ENCODE results near the gene ST14. TPM values are rescaled to one million over a fixed set of nuclear protein-coding genes. Genes with fewer than 3 reads are reported as not detected.

ST14 gene
- polyA plus RNA-seq, 3 donors = 13.3 to 36.0 (median 23.6) TPM

- H2AFZ ChIP-seq (ENCODE audit: insufficient read depth, low read depth, low read length, poor library complexity, severe bottlenecking) = no peak overlapping the region
- H3K4me1 ChIP-seq (ENCODE audit: control insufficient read depth in 1 of 2, insufficient read depth in 2 of 2, low read length in 2 of 2) = peaks cover 28 to 33% of the 10 kb centered on the region in 2 donors
- H3K4me2 ChIP-seq (replicated peaks; ENCODE audit: extremely low read depth, low read length, poor library complexity, severe bottlenecking) = no peak overlapping the region
- no peaks in the 10 kb centered on the region for H3K27me3 Mint-ChIP-seq (ENCODE audit: low read depth in 3 of 3)
- peaks cover 19 to 21% of the 10 kb centered on the region in 2 donors for H3K36me3 Mint-ChIP-seq
- H3K4me3 Mint-ChIP-seq = no peak overlapping the region
- peaks cover 0 to 9% of the 10 kb centered on the region in 2 donors for H3K36me3 ChIP-seq (replicated peaks in 1 of 2; ENCODE audit: control insufficient read depth in 1 of 2, insufficient read depth in 2 of 2, low read length in 2 of 2)
- 98% methylated on average over 8 of the region's 11 CpGs for WGBS (ENCODE audit: insufficient coverage)
- intact Hi-C loops (cut with micrococcal nuclease) = no loop called here
- DNase-seq = no peak
- TF ChIP-seq CTCF (IDR thresholded peaks at IDR 0.05) = no peak
- peaks cover 30% of the 10 kb centered on the region for H3K79me2 ChIP-seq (ENCODE audit: insufficient read depth, low read length)
- H3K27ac Mint-ChIP-seq = no peak overlapping the region
- no peak overlapping the region for H3K4me3 ChIP-seq (replicated peaks in 1 of 3; ENCODE audit: low read depth in 2 of 3, low read length in 3 of 3)
- no peak overlapping the region for H3K27ac ChIP-seq (ENCODE audit: low read depth in 1 of 2, low read length in 2 of 2)
- H4K20me1 ChIP-seq (ENCODE audit: insufficient read depth, low read length) = peaks cover 32% of the 10 kb centered on the region
- H3K27me3 ChIP-seq (ENCODE audit: control insufficient read depth in 2 of 2, insufficient read depth in 2 of 2, low read length in 2 of 2) = no peaks in the 10 kb centered on the region
- no peaks in the 10 kb centered on the region for H3K9me3 ChIP-seq (replicated peaks in 1 of 2; ENCODE audit: control insufficient read depth in 1 of 2, insufficient read depth in 1 of 2, low read length in 2 of 2)
- peaks cover 0 to 2% (median 0%) of the 10 kb centered on the region in 7 donors for H3K9me3 Mint-ChIP-seq
- peaks cover 33% of the 10 kb centered on the region for H3K4me1 Mint-ChIP-seq
- H3K9ac ChIP-seq (ENCODE audit: insufficient read depth, low read length, poor library complexity, severe bottlenecking) = no peak overlapping the region
These were observed 24.5 kb downstream of the ST14 start for GRCh38 chr11:130183878-130184610.

GRCh38 chr11:130187096-130187495 is 27.5 kb downstream of the ST14 start:
- Mint-ChIP-seq H3K4me3 (no peak overlapping the region), H3K9me3 (peaks cover 0 to 6% (median 0%) of the 10 kb centered on the region in 7 donors), H3K27me3 (ENCODE audit: low read depth in 3 of 3) (no peaks in the 10 kb centered on the region), H3K4me1 (peaks cover 9% of the 10 kb centered on the region), H3K36me3 (peaks cover 25 to 32% of the 10 kb centered on the region in 2 donors), H3K27ac (no peak overlapping the region)
- H3K36me3 ChIP-seq (replicated peaks in 1 of 2; ENCODE audit: control insufficient read depth in 1 of 2, insufficient read depth in 2 of 2, low read length in 2 of 2) = peaks cover 9 to 30% of the 10 kb centered on the region in 2 donors
- TF ChIP-seq CTCF (IDR thresholded peaks at IDR 0.05) = no peak
- intact Hi-C loops (cut with micrococcal nuclease) = no loop called here
- no peak overlapping the region for H3K4me3 ChIP-seq (replicated peaks in 1 of 3; ENCODE audit: low read depth in 2 of 3, low read length in 3 of 3)
- no peak for DNase-seq
- no peak overlapping the region for H2AFZ ChIP-seq (ENCODE audit: insufficient read depth, low read depth, low read length, poor library complexity, severe bottlenecking)
- 91% methylated on average over 13 of the region's 13 CpGs for WGBS (ENCODE audit: insufficient coverage)
- peaks cover 10% of the 10 kb centered on the region for H3K79me2 ChIP-seq (ENCODE audit: insufficient read depth, low read length)
- no peak overlapping the region for H3K27ac ChIP-seq (ENCODE audit: low read depth in 1 of 2, low read length in 2 of 2)
- H3K4me2 ChIP-seq (replicated peaks; ENCODE audit: extremely low read depth, low read length, poor library complexity, severe bottlenecking) = no peak overlapping the region
- H3K9me3 ChIP-seq (replicated peaks in 1 of 2; ENCODE audit: control insufficient read depth in 1 of 2, insufficient read depth in 1 of 2, low read length in 2 of 2) = no peaks in the 10 kb centered on the region
- peaks cover 9 to 12% of the 10 kb centered on the region in 2 donors for H3K4me1 ChIP-seq (ENCODE audit: control insufficient read depth in 1 of 2, insufficient read depth in 2 of 2, low read length in 2 of 2)
- peaks cover 5% of the 10 kb centered on the region for H4K20me1 ChIP-seq (ENCODE audit: insufficient read depth, low read length)
- H3K9ac ChIP-seq (ENCODE audit: insufficient read depth, low read length, poor library complexity, severe bottlenecking) = no peak overlapping the region
- no peaks in the 10 kb centered on the region for H3K27me3 ChIP-seq (ENCODE audit: control insufficient read depth in 2 of 2, insufficient read depth in 2 of 2, low read length in 2 of 2)

Measured in CD14-positive monocyte (primary cell).